Liver (tissue), 9 donors: ENCODE data around the gene PADI6. TPM values are rescaled to one million over a fixed set of nuclear protein-coding genes. Genes with fewer than 3 reads are reported as not detected.

Experiments
- DNase-seq: peaks from one replicate; pipeline ENCODE4 v3.0.0-alpha.2; 2017; ENCODE audit warnings: low spot score
- H3K27ac ChIP-seq, 2 donors: one replicate each; pipeline ENCODE4 v1.7.0; 2013; ENCODE audit warnings: inconsistent platforms in 2 of 2, low read length in 2 of 2, control low read depth in 1 of 2, low read depth in 1 of 2, mild to moderate bottlenecking in 1 of 2
- H3K27me3 ChIP-seq, 4 donors: one replicate each; pipeline versions ENCODE4 v1.6.1 to v1.7.0; 2013; ENCODE audit warnings: low read length in 3 of 4, inconsistent platforms in 1 of 4, mild to moderate bottlenecking in 1 of 4, moderate library complexity in 1 of 4; ENCODE audit not compliant: control insufficient read depth in 4 of 4, insufficient read depth in 4 of 4
- H3K36me3 ChIP-seq, 4 donors: one replicate each; pipeline versions ENCODE4 v1.6.1 to v1.7.0; 2013; ENCODE audit warnings: low read length in 3 of 4, mild to moderate bottlenecking in 3 of 4, low read depth in 1 of 4, moderate library complexity in 1 of 4; ENCODE audit not compliant: control insufficient read depth in 4 of 4, insufficient read depth in 3 of 4
- H3K4me1 ChIP-seq, 4 donors: one replicate each; pipeline versions ENCODE4 v1.6.1 to v1.7.0; 2013; ENCODE audit warnings: low read length in 3 of 4, mild to moderate bottlenecking in 3 of 4, moderate library complexity in 1 of 4; ENCODE audit not compliant: control insufficient read depth in 4 of 4, insufficient read depth in 4 of 4
- H3K4me3 ChIP-seq, 3 donors: one replicate each; pipeline versions ENCODE4 v1.6.1 to v1.7.0; 2013; ENCODE audit warnings: low read length in 3 of 3, control low read depth in 1 of 3, low read depth in 1 of 3, mild to moderate bottlenecking in 1 of 3
- H3K9ac ChIP-seq, 2 donors: one replicate each; pipeline ENCODE4 v1.7.0; 2013; ENCODE audit warnings: low read length in 2 of 2, mild to moderate bottlenecking in 2 of 2, moderate library complexity in 2 of 2, control low read depth in 1 of 2, low read depth in 1 of 2
- H3K9me3 ChIP-seq, 4 donors: one replicate each; pipeline versions ENCODE4 v1.6.1 to v1.7.0; 2013; ENCODE audit warnings: low read length in 3 of 4; ENCODE audit not compliant: control insufficient read depth in 4 of 4
- ATF3 ChIP-seq: IDR thresholded peaks from 2 replicates; pipeline ENCODE4 v1.6.1; 2016; ENCODE audit warnings: antibody characterized with exemption
- EGR1 ChIP-seq, 2 donors: IDR thresholded peaks; 2 replicates each; pipeline ENCODE4 v1.6.1; 2016 to 2018; ENCODE audit warnings: antibody characterized with exemption in 2 of 2, low read depth in 2 of 2
- FOXA2 ChIP-seq: IDR thresholded peaks from 2 replicates; pipeline ENCODE4 v1.6.1; 2016; ENCODE audit warnings: antibody characterized with exemption
- GABPA ChIP-seq, 2 donors: IDR thresholded peaks in 1 of 2; conservative IDR thresholded peaks in 1 of 2; 2 replicates each; pipeline ENCODE4 v1.6.1; 2016; ENCODE audit warnings: antibody characterized with exemption in 2 of 2, mild to moderate bottlenecking in 1 of 2, moderate library complexity in 1 of 2
- HNF4G ChIP-seq: IDR thresholded peaks from 2 replicates; pipeline ENCODE4 v1.6.1; 2016; ENCODE audit warnings: antibody characterized with exemption
- TAF1 ChIP-seq: conservative IDR thresholded peaks from 2 replicates; pipeline ENCODE4 v1.6.1; 2016; ENCODE audit warnings: antibody characterized with exemption, mild to moderate bottlenecking
- YY1 ChIP-seq: IDR thresholded peaks from 2 replicates; pipeline ENCODE4 v1.6.1; 2016; ENCODE audit warnings: antibody characterized with exemption, mild to moderate bottlenecking
- WGBS: extraction: QIAGEN DNeasy Blood & Tissue Kit; methylation state at CpG from one replicate; pipeline ENCODE4 v1.1.7; 2013; 5-methylcytosine and 5-hydroxymethylcytosine counted together
- polyA plus RNA-seq, 2 donors: library from polyadenylated mRNA; stranded (reverse) in 1 of 2; unstranded in 1 of 2; fragments of 200-250 nt in 1 of 2; fragments of >200 nt in 1 of 2; fragmentation: Nextera tagmentation in 1 of 2; extraction: Ambion mirVana in 1 of 2; gene quantifications; one replicate each; pipeline versions ENCODE4 v1.2.1 to v1.2.3, GENCODE V29; 2013 to 2015
- total RNA-seq, 2 donors: library from RNA; depleted of rRNA; stranded (reverse); fragments of >200 nt; gene quantifications; one replicate each; pipeline ENCODE4 v1.2.3, GENCODE V29; 2014
- TF ChIP-seq, protein P1 (sequence below): fragments of 150-350 bp; IDR thresholded peaks from 2 replicates; pipeline ENCODE4 v1.5.1; 2017; ENCODE audit warnings: improper control_type of control experiment, low read depth, low read length; ENCODE audit not compliant: missing input control
- TF ChIP-seq, protein P2 (sequence below): IDR thresholded peaks from 2 replicates; pipeline ENCODE4 v1.6.1; 2016; ENCODE audit warnings: antibody characterized with exemption
- TF ChIP-seq, protein P3 (sequence below): IDR thresholded peaks from 2 replicates; pipeline ENCODE4 v1.6.1; 2016; ENCODE audit warnings: antibody characterized with exemption, mild to moderate bottlenecking
- donor health status: healthy.
- donor health status: healthy.
- donor health status: healthy.
- donor health status: healthy.
- donor health status: healthy.

Gene PADI6
- total and polyA plus RNA-seq, 4 donors: not detected

DNA sequence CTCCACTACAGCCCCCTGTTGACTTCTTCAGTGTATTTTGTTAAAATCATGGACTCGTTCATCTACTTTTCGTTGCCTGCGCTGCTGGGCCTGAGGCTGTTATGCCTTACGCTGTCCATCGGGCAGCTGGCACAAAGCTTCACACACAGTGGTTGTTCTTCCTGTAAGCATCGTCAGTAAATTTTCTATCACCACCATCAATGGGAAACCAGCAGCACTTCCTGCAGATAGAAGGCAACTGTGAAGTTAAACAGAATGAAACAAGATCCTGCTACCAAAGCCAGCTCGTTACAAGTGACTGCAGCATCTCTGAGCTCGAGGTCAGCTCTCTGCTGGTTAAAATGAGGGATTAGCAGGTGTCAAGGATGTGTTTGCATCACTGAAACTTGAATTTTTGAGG is 21.9 kb upstream of the PADI6 start:
- Histone ChIP-seq H3K4me1 (no peaks in the 10 kb centered on the region), H3K27ac (no peak overlapping the region), H3K9me3 (no peaks in the 10 kb centered on the region), H3K27me3 (peaks cover 0 to 10% (median 0%) of the 10 kb centered on the region in 4 donors), H3K4me3 (no peak overlapping the region), H3K36me3 (no peaks in the 10 kb centered on the region), H3K9ac (no peak overlapping the region)
- TF ChIP-seq HNF4G: no peak
- TF ChIP-seq, protein P1, sequence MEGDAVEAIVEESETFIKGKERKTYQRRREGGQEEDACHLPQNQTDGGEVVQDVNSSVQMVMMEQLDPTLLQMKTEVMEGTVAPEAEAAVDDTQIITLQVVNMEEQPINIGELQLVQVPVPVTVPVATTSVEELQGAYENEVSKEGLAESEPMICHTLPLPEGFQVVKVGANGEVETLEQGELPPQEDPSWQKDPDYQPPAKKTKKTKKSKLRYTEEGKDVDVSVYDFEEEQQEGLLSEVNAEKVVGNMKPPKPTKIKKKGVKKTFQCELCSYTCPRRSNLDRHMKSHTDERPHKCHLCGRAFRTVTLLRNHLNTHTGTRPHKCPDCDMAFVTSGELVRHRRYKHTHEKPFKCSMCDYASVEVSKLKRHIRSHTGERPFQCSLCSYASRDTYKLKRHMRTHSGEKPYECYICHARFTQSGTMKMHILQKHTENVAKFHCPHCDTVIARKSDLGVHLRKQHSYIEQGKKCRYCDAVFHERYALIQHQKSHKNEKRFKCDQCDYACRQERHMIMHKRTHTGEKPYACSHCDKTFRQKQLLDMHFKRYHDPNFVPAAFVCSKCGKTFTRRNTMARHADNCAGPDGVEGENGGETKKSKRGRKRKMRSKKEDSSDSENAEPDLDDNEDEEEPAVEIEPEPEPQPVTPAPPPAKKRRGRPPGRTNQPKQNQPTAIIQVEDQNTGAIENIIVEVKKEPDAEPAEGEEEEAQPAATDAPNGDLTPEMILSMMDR: no peak
- TF ChIP-seq YY1: no peak
- no peak for TF ChIP-seq TAF1
- WGBS: 60% methylated on average over 8 of the region's 8 CpGs
- DNase-seq: no peak

- Histone ChIP-seq H3K27me3 (peaks cover 0 to 10% (median 0%) of the 10 kb centered on the region in 4 donors), H3K36me3 (no peaks in the 10 kb centered on the region)
- TF ChIP-seq, protein P2, sequence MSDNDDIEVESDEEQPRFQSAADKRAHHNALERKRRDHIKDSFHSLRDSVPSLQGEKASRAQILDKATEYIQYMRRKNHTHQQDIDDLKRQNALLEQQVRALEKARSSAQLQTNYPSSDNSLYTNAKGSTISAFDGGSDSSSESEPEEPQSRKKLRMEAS: no peak
- TF ChIP-seq FOXA2: no peak
- no peak for TF ChIP-seq EGR1 (IDR thresholded peaks at IDR 0.05; ENCODE audit: low read depth in 2 of 2)
- TF ChIP-seq ATF3: no peak
- no peak for TF ChIP-seq GABPA (IDR thresholded peaks at IDR 0.05 in 1 of 2, conservative IDR thresholded peaks at IDR 0.05 in 1 of 2)
Observed at GRCh38 chr1:17350928-17351446, 21.0 kb upstream of the PADI6 start.

DNA sequence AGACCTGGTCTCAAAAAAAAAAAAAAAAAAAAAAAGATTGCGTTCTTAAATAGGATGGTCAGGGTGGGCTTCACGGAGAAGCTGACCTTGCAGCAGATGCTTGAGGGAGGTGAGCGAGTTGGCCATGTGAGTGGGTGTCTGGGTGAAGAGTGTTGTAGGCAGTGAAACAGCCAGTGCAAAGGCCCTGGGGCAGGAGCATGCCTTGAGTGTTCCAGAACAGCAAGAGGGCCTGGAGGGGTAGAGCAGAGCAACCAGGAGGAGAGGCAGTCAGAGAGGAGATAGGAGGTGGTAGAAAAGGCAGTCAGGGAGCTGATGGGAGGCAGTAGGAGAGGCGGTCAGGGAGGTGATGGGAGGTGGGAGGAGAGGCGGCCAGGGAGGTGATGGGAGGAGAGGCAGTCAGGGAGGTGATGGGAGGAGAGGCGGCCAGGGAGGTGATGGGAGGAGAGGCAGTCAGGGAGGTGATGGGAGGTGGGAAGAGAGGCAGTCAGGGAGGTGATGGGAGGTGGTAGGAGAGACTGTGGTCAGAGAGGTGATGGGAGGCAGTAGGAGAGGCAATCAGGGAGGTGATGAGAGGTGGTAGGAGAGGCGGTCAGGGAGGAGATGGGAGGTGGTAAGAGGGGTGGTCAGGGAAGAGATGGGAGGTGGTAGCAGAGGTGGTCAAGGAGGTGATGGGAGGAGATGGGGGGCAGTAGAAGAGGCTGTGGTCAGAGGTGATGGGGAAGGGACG is 20.2 kb upstream of the PADI6 start:
- peaks cover 0 to 10% (median 0%) of the 10 kb centered on the region in 4 donors for H3K27me3 ChIP-seq
- TF ChIP-seq, protein P3, sequence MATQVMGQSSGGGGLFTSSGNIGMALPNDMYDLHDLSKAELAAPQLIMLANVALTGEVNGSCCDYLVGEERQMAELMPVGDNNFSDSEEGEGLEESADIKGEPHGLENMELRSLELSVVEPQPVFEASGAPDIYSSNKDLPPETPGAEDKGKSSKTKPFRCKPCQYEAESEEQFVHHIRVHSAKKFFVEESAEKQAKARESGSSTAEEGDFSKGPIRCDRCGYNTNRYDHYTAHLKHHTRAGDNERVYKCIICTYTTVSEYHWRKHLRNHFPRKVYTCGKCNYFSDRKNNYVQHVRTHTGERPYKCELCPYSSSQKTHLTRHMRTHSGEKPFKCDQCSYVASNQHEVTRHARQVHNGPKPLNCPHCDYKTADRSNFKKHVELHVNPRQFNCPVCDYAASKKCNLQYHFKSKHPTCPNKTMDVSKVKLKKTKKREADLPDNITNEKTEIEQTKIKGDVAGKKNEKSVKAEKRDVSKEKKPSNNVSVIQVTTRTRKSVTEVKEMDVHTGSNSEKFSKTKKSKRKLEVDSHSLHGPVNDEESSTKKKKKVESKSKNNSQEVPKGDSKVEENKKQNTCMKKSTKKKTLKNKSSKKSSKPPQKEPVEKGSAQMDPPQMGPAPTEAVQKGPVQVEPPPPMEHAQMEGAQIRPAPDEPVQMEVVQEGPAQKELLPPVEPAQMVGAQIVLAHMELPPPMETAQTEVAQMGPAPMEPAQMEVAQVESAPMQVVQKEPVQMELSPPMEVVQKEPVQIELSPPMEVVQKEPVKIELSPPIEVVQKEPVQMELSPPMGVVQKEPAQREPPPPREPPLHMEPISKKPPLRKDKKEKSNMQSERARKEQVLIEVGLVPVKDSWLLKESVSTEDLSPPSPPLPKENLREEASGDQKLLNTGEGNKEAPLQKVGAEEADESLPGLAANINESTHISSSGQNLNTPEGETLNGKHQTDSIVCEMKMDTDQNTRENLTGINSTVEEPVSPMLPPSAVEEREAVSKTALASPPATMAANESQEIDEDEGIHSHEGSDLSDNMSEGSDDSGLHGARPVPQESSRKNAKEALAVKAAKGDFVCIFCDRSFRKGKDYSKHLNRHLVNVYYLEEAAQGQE: no peak
- no peak overlapping the region for H3K9ac ChIP-seq
- no peak for DNase-seq
- no peaks in the 10 kb centered on the region for H3K9me3 ChIP-seq
- no peak overlapping the region for H3K4me3 ChIP-seq
- 78% methylated on average over 7 of the region's 8 CpGs for WGBS
- no peaks in the 10 kb centered on the region for H3K36me3 ChIP-seq
- H3K4me1 ChIP-seq: no peaks in the 10 kb centered on the region
- no peak overlapping the region for H3K27ac ChIP-seq

More at GRCh38 chr1:17350928-17351446, 21.0 kb upstream of the PADI6 start:
- DNase-seq: no peak
- no peak overlapping the region for H3K27ac ChIP-seq
- no peaks in the 10 kb centered on the region for H3K9me3 ChIP-seq
- H3K9ac ChIP-seq: no peak overlapping the region
- no peak overlapping the region for H3K4me3 ChIP-seq
- 74% methylated on average over 7 of the region's 7 CpGs for WGBS
- no peaks in the 10 kb centered on the region for H3K4me1 ChIP-seq
